GM12865 (cell line): ENCODE measurements around the gene FHAD1.

ENCODE experiments used
- DNase-seq: peaks from one replicate; pipeline ENCODE4 v3.0.0; 2010; ENCODE audit warnings: low read depth
- H3K4me3 ChIP-seq: 2 replicates; pipeline ENCODE4 v1.5.1; 2011; ENCODE audit warnings: mild to moderate bottlenecking, low read depth, low read length, control low read depth
- CTCF ChIP-seq: IDR thresholded peaks from 2 replicates; pipeline ENCODE4 v1.5.1; 2011; ENCODE audit warnings: low read length, control low read depth, low read depth, inconsistent platforms; ENCODE audit not compliant: insufficient read depth; ENCODE audit errors: missing control alignments

The FHAD1 gene

GRCh38 chr1:15205586-15206346, 41.3 kb upstream of the FHAD1 start:
- no peak overlapping the region for H3K4me3 ChIP-seq
- TF ChIP-seq CTCF: no peak
- DNase-seq: no peak

- TF ChIP-seq CTCF: no peak
- DNase-seq: peak; percentile 18
- no peak overlapping the region for H3K4me3 ChIP-seq
Observed at GRCh38 chr1:15206418-15207030, 40.5 kb upstream of the FHAD1 start.

GRCh38 chr1:15207031-15207828, 39.8 kb upstream of the FHAD1 start:
- TF ChIP-seq CTCF: no peak
- DNase-seq: no peak
- H3K4me3 ChIP-seq: no peak overlapping the region

GRCh38 chr1:15207829-15208429, 39.1 kb upstream of the FHAD1 start:
- TF ChIP-seq CTCF: no peak
- DNase-seq: no peak
- H3K4me3 ChIP-seq: no peak overlapping the region

GRCh38 chr1:15210651-15211375, 36.2 kb upstream of the FHAD1 start:
- H3K4me3 ChIP-seq: no peak overlapping the region
- no peak for DNase-seq
- TF ChIP-seq CTCF: no peak

- DNase-seq: no peak
- TF ChIP-seq CTCF: no peak
- H3K4me3 ChIP-seq: no peak overlapping the region
Observed at GRCh38 chr1:15211424-15211823, 35.6 kb upstream of the FHAD1 start.
